Endometrial microvascular endothelial cells (primary cell): ENCODE data around the gene IL17RC. TPM values are rescaled to one million over a fixed set of nuclear protein-coding genes. Genes with fewer than 3 reads are reported as not detected.

Source experiments
- in situ Hi-C: cut with HindIII; loops from 2 replicates; pipeline ENCODE4 v1.10.0; 2017; ENCODE audit warnings: low sequenced_read_pairs, low pct_unique_long_range_greater_than_20kb; ENCODE audit errors: inconsistent ontology term
- total RNA-seq: library from RNA; depleted of rRNA; stranded (reverse); fragments of >200 nt; gene quantifications from one replicate; pipeline ENCODE4 v1.2.3, GENCODE V29; 2015; ENCODE audit errors: inconsistent ontology term

Gene IL17RC
- total RNA-seq, 1 donor from 2014 or later = 20.3 TPM

- in situ Hi-C loops = no loop called here
Measured at GRCh38 chr3:9955611-9956352, 38.9 kb downstream of the IL17RC start.

- in situ Hi-C loops = no loop called here
Measured at GRCh38 chr3:9957214-9957613, 40.3 kb downstream of the IL17RC start.

GRCh38 chr3:9965200-9965875 lies 48.4 kb downstream of the IL17RC start:
- in situ Hi-C loops = no loop called here

- in situ Hi-C loops = no loop called here
Measured at GRCh38 chr3:9966841-9967240, 49.9 kb downstream of the IL17RC start.

GRCh38 chr3:9969632-9970019 lies 52.7 kb downstream of the IL17RC start:
- in situ Hi-C loops = no loop called here

GRCh38 chr3:9970020-9970652 lies 53.2 kb downstream of the IL17RC start:
- in situ Hi-C loops = no loop called here

- in situ Hi-C loops = no loop called here
Measured at GRCh38 chr3:9976721-9977709, 60.1 kb downstream of the IL17RC start.

- in situ Hi-C loops = no loop called here
Measured at GRCh38 chr3:9978710-9979305, 61.9 kb downstream of the IL17RC start.

- in situ Hi-C loops = no loop called here
Measured at GRCh38 chr3:9980251-9980650, 63.4 kb downstream of the IL17RC start.

Other genes starting within 250 kb of the IL17RC start
- gene CPNE9, start 213.3 kb upstream of the IL17RC start, total RNA-seq = not detected
- 16.2 TPM for gene BRPF1, start 185.4 kb upstream of the IL17RC start, total RNA-seq
- gene OGG1, start 167.1 kb upstream of the IL17RC start, total RNA-seq = 18.7 TPM
- gene CAMK1, start 147.2 kb upstream of the IL17RC start, total RNA-seq = 38.9 TPM
- gene TADA3, start 124.6 kb upstream of the IL17RC start, total RNA-seq = 83.3 TPM
- 375 TPM for gene ARPC4, start 124.0 kb upstream of the IL17RC start, total RNA-seq
- gene TTLL3, start 106.8 kb upstream of the IL17RC start, total RNA-seq = 10.9 TPM
- gene RPUSD3, start 73.1 kb upstream of the IL17RC start, total RNA-seq = 53.1 TPM
- gene CIDEC, start 36.8 kb upstream of the IL17RC start, total RNA-seq = not detected
- 51.5 TPM for gene JAGN1, start 26.5 kb upstream of the IL17RC start, total RNA-seq
- 0.28 TPM for gene IL17RE, start 14.2 kb upstream of the IL17RC start, total RNA-seq
- 28.0 TPM for gene CRELD1, start 16.7 kb downstream of the IL17RC start, total RNA-seq
- gene PRRT3, start 35.3 kb downstream of the IL17RC start, total RNA-seq = 0.93 TPM
- 78.1 TPM for gene EMC3, start 69.7 kb downstream of the IL17RC start, total RNA-seq
- gene FANCD2, start 109.3 kb downstream of the IL17RC start, total RNA-seq = 71.3 TPM
- gene FANCD2OS, start 191.2 kb downstream of the IL17RC start, total RNA-seq = not detected
- 140 TPM for gene BRK1, start 198.6 kb downstream of the IL17RC start, total RNA-seq
- 34.2 TPM for gene VHL, start 224.7 kb downstream of the IL17RC start, total RNA-seq
- gene IRAK2, start 247.8 kb downstream of the IL17RC start, total RNA-seq = 25.6 TPM